Loucy (cell line): ENCODE data around the gene MAST4.

Experiments used
- H2AFZ ChIP-seq: fragments of 200-600 bp; sonication (generic); 2 replicates; pipeline ENCODE4 v1.6.0; 2016; ENCODE audit warnings: antibody characterized with exemption, mild to moderate bottlenecking, low read length, moderate library complexity
- H3F3A ChIP-seq: fragments of 200-600 bp; 2 replicates; pipeline ENCODE4 v1.6.0; 2016; ENCODE audit warnings: antibody characterized with exemption, low read depth, mild to moderate bottlenecking
- H3K27me3 ChIP-seq: fragments of 200-600 bp; sonication (generic); 2 replicates; pipeline ENCODE4 v1.6.1; 2014; ENCODE audit warnings: low read length, mild to moderate bottlenecking; ENCODE audit not compliant: insufficient read depth, poor library complexity, severe bottlenecking
- H3K36me3 ChIP-seq: fragments of 200-600 bp; sonication (generic); 2 replicates; pipeline ENCODE4 v1.6.1; 2016; ENCODE audit warnings: low read length; ENCODE audit not compliant: insufficient read depth
- H3K4me1 ChIP-seq: fragments of 200-600 bp; sonication (generic); 2 replicates; pipeline ENCODE4 v1.5.1; 2014; ENCODE audit warnings: low read length, mild to moderate bottlenecking; ENCODE audit not compliant: insufficient read depth, poor library complexity, severe bottlenecking
- H3K4me2 ChIP-seq: fragments of 200-600 bp; sonication (generic); 2 replicates; pipeline ENCODE4 v1.6.0; 2014; ENCODE audit warnings: antibody characterized with exemption, low read length, low read depth, mild to moderate bottlenecking; ENCODE audit not compliant: poor library complexity, severe bottlenecking
- H3K4me3 ChIP-seq: fragments of 200-600 bp; sonication (generic); 2 replicates; pipeline ENCODE4 v1.5.1; 2014; ENCODE audit warnings: low read length, mild to moderate bottlenecking, mixed read lengths; ENCODE audit not compliant: poor library complexity, severe bottlenecking
- H3K79me2 ChIP-seq: fragments of 200-600 bp; sonication (generic); 2 replicates; pipeline ENCODE4 v1.6.1; 2014; ENCODE audit warnings: low read length; ENCODE audit not compliant: insufficient read depth
- H3K9ac ChIP-seq: fragments of 200-600 bp; sonication (generic); 2 replicates; pipeline ENCODE4 v1.6.0; 2014; ENCODE audit warnings: mild to moderate bottlenecking, low read depth, low read length, moderate library complexity; ENCODE audit not compliant: poor library complexity, severe bottlenecking
- H3K9me2 ChIP-seq: fragments of 200-600 bp; sonication (generic); replicated peaks from 2 replicates; pipeline ENCODE4 v1.6.1; 2016; ENCODE audit warnings: low read depth, low read length, mixed read lengths
- H3K9me3 ChIP-seq: fragments of 200-600 bp; sonication (generic); 2 replicates; pipeline ENCODE4 v1.6.1; 2014; ENCODE audit warnings: mild to moderate bottlenecking, antibody characterized with exemption, low read length, low read depth; ENCODE audit not compliant: insufficient read depth
- H4K20me1 ChIP-seq: fragments of 200-600 bp; sonication (generic); 2 replicates; pipeline ENCODE4 v1.6.0; 2014; ENCODE audit warnings: antibody characterized with exemption, low read length, mild to moderate bottlenecking; ENCODE audit not compliant: insufficient read depth, poor library complexity, severe bottlenecking
- EZH2phosphoT487 ChIP-seq: fragments of 200-600 bp; IDR thresholded peaks from 2 replicates; pipeline ENCODE4 v1.6.1; 2018; ENCODE audit warnings: antibody characterized with exemption, mild to moderate bottlenecking, moderate library complexity, borderline replicate concordance
- TF ChIP-seq, protein P1 (sequence below): fragments of 200-600 bp; sonication (generic); conservative IDR thresholded peaks from 2 replicates; pipeline ENCODE4 v1.5.1; 2014; ENCODE audit warnings: mild to moderate bottlenecking, antibody characterized with exemption, low read length

Gene MAST4

DNA sequence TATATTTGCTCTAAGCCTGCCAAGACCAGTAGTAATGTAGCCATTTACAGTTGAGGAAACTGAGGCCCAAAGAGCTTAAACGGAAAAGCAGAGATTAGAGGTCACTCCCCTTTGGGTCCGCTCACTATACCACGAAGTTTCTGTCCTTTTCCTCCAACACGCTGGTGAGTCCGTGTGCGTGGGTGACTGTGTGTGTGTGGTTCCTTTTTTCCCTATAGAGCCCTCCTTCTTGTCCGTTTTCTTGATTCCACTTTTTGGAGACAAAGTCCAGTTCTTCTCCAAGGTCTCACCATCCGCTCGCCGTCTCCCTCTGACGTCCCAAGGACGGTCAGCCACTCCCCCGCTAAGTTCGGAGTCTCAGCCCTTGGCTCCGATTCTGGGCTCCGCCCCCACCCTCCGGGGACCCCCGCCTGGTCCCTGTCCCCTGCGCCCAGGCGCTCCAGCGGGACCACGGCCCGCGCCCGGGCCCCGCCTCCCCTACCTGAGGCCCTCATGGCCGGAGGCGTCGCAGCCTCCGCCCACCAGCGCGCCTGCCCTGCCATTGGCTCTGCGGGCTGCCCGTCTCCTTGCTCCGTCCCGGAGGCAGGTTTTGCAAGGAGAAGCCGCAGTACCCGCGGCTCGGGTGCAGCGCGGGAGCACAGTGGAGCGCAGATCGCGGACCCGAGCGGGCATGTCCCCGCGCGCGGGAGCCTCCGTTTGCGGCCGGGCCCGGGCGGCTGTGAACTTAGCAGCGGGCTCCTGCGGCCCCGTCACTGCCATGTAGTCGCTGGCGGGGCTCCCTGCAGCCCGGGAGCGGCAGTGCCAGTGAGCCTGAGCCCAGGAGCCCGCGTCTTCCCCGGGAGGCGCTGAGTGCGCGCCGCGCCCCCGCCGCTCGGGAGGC is at the start of gene MAST4:
TSS of gene MAST4 (plus strand) at position 638 of the 880 bp plus-strand sequence. CDS start 263 bp downstream, outside the sequence.
- H3K9me2 ChIP-seq: no peaks in the 10 kb centered on the region
- TF ChIP-seq, protein P1, sequence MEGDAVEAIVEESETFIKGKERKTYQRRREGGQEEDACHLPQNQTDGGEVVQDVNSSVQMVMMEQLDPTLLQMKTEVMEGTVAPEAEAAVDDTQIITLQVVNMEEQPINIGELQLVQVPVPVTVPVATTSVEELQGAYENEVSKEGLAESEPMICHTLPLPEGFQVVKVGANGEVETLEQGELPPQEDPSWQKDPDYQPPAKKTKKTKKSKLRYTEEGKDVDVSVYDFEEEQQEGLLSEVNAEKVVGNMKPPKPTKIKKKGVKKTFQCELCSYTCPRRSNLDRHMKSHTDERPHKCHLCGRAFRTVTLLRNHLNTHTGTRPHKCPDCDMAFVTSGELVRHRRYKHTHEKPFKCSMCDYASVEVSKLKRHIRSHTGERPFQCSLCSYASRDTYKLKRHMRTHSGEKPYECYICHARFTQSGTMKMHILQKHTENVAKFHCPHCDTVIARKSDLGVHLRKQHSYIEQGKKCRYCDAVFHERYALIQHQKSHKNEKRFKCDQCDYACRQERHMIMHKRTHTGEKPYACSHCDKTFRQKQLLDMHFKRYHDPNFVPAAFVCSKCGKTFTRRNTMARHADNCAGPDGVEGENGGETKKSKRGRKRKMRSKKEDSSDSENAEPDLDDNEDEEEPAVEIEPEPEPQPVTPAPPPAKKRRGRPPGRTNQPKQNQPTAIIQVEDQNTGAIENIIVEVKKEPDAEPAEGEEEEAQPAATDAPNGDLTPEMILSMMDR: no peak
- no peak for TF ChIP-seq EZH2phosphoT487
- no peaks in the 10 kb centered on the region for H3K79me2 ChIP-seq
- no peak within 1 kb of the TSS for H3K9ac ChIP-seq
- H3K27me3 ChIP-seq: peaks cover 52% of the 10 kb centered on the region
- H2AFZ ChIP-seq: peak within 1 kb of the TSS; percentile 75
- H3K9me3 ChIP-seq: no peaks in the 10 kb centered on the region
- peak within 1 kb of the TSS; percentile 61 for H3K4me3 ChIP-seq
- H4K20me1 ChIP-seq: no peaks in the 10 kb centered on the region
- H3K4me2 ChIP-seq: peak within 1 kb of the TSS; percentile 66
- H3K36me3 ChIP-seq: no peaks in the 10 kb centered on the region
- no peaks in the 10 kb centered on the region for H3K4me1 ChIP-seq
- no peaks in the 10 kb centered on the region for H3F3A ChIP-seq

DNA sequence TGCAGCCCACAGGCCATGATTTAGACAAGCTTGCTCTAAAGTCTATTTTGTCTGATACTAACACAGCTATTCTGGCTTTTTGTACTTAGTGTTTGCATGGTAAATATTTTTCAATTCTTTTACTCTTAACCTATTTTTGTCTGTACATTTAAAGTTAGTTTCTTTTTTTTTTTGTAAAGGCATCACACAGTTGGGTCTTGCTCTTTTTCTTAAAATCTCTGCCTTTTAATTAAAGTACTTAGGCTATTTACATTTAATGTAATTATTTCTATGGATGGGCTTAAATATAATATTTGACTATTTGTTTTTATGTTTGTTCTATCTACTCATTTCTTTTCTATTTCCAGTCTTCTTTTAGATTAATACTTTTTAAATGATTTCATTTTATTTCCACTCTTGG is 49.7 kb upstream of the MAST4 start:
- Histone ChIP-seq H3F3A (no peaks in the 10 kb centered on the region), H4K20me1 (no peaks in the 10 kb centered on the region), H2AFZ (no peak overlapping the region), H3K27me3 (no peaks in the 10 kb centered on the region), H3K36me3 (no peaks in the 10 kb centered on the region), H3K4me1 (no peaks in the 10 kb centered on the region), H3K4me3 (no peak overlapping the region), H3K9ac (no peak overlapping the region), H3K79me2 (no peaks in the 10 kb centered on the region), H3K9me3 (no peaks in the 10 kb centered on the region; the same call in 1 of the 2 replicates), H3K9me2 (no peaks in the 10 kb centered on the region), H3K4me2 (no peak overlapping the region)
- TF ChIP-seq, protein P1: no peak
- no peak for TF ChIP-seq EZH2phosphoT487

DNA sequence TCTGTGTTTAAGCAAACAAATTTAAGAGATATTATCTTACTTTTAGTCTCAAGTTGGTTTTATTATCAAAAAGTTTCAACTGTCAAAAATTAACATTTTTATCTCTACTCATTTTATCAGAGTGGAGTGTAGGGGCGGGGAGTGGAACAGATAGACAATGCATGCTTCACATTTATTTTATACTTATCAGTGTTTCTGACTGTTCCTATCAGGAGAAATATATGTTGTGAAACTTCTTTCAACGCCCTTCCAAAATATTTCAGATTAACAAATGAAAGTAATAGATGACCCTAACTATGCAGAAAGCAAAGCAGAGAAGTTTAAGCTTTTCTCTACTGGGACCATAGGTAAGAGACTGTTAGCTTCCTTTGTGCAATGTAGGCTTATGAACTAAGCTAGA is 44.9 kb upstream of the MAST4 start:
- Histone ChIP-seq H3K4me3 (no peak overlapping the region), H3K36me3 (no peaks in the 10 kb centered on the region), H3K9ac (no peak overlapping the region), H3K79me2 (no peaks in the 10 kb centered on the region), H3K4me2 (no peak overlapping the region), H3K4me1 (no peaks in the 10 kb centered on the region), H2AFZ (no peak overlapping the region), H3K9me3 (no peaks in the 10 kb centered on the region; the same call in 1 of the 2 replicates), H3K9me2 (no peaks in the 10 kb centered on the region), H4K20me1 (no peaks in the 10 kb centered on the region), H3K27me3 (no peaks in the 10 kb centered on the region), H3F3A (no peaks in the 10 kb centered on the region)
- TF ChIP-seq, protein P1: no peak
- no peak for TF ChIP-seq EZH2phosphoT487
